Fibroblast of villous mesenchyme (primary cell): ENCODE data around the gene PHF21A. TPM values are rescaled to one million over a fixed set of nuclear protein-coding genes. Genes with fewer than 3 reads are reported as not detected.

Experiments
- DNase-seq: peaks from one replicate; pipeline ENCODE4 v3.0.0-alpha.2; 2010; ENCODE audit warnings: low read depth
- H3K4me3 ChIP-seq: 2 replicates; pipeline ENCODE4 v1.5.1; 2011; ENCODE audit warnings: low read depth, mild to moderate bottlenecking, low read length
- CTCF ChIP-seq: IDR thresholded peaks from 2 replicates; pipeline ENCODE4 v1.5.1; 2012; ENCODE audit warnings: low read depth, mild to moderate bottlenecking, low read length; ENCODE audit not compliant: insufficient read depth
- total RNA-seq: library from RNA; depleted of rRNA; stranded (reverse); fragments of >200 nt; gene quantifications from 2 replicates; pipeline ENCODE4 v1.2.3, GENCODE V29; 2012

The PHF21A gene
- total RNA-seq, 1 donor, result 15.5 TPM

- DNase-seq, result no peak
- no peak for TF ChIP-seq CTCF
- no peak overlapping the region for H3K4me3 ChIP-seq
These were observed 189.5 kb downstream of the PHF21A start for GRCh38 chr11:45931739-45932138.

- DNase-seq, result no peak
- TF ChIP-seq CTCF, result no peak
- H3K4me3 ChIP-seq, result no peak overlapping the region
These were observed 190.2 kb downstream of the PHF21A start for GRCh38 chr11:45930951-45931570.

- TF ChIP-seq CTCF, result no peak
- no peak for DNase-seq
- H3K4me3 ChIP-seq, result no peak overlapping the region
These were observed 191.0 kb downstream of the PHF21A start for GRCh38 chr11:45930031-45930794.

GRCh38 chr11:45929486-45930030, 191.7 kb downstream of the PHF21A start:
- no peak for DNase-seq
- H3K4me3 ChIP-seq, result no peak overlapping the region
- TF ChIP-seq CTCF, result no peak

GRCh38 chr11:45928535-45929215, 192.6 kb downstream of the PHF21A start:
- no peak overlapping the region for H3K4me3 ChIP-seq
- no peak for DNase-seq
- TF ChIP-seq CTCF, result no peak

GRCh38 chr11:45927684-45928413, 193.4 kb downstream of the PHF21A start:
- no peak for TF ChIP-seq CTCF
- DNase-seq, result no peak
- no peak overlapping the region for H3K4me3 ChIP-seq
